ENCODE data around the gene MCEE. TPM values are rescaled to one million over a fixed set of nuclear protein-coding genes. Genes with fewer than 3 reads are reported as not detected.

Gene MCEE
- total RNA-seq, 1 donor from 2014 or later, result 11.5 TPM

DNA sequence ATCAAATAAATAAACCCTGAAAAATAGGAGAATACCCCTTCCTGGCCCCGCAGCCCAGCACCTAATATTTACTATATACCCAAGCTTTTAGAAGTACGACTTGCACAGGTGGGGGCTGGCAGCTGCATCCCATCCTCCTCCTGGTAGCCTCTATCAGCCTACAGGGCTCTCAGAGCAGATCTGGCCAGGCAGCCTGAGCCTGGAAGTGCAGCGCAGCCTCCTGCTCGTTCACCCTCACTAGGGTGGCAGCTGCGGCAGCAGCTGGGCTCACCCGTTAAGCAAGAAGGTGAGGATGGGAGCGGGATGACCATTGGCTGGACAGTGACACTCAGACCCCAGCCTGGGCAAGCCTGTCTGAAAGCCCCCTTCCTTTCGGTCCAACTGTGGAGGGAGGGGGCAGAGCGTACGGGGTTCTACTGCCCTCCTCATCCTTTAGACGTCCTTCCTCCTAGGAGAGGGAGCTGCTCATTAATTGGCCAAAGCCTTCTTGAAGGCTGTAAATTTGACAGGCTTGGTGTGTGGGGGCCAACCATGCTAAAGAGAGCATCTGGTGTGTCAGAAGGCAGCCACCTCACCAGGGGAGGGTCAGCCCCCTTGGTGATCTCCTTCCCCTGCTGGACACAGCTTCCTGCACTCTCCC lies 23.7 kb upstream of the MCEE start:
- Mint-ChIP-seq H3K4me3 (ENCODE audit: unreplicated experiment) (peak overlapping the region; percentile 76), H3K4me1 (ENCODE audit: low read depth, unreplicated experiment) (peaks cover 50% of the 10 kb centered on the region), H3K27ac (ENCODE audit: unreplicated experiment) (peak overlapping the region; percentile 97), H3K36me3 (ENCODE audit: unreplicated experiment) (no peaks in the 10 kb centered on the region), H3K27me3 (ENCODE audit: unreplicated experiment) (peaks cover 18% of the 10 kb centered on the region), H3K9me3 (ENCODE audit: unreplicated experiment) (peaks cover 27% of the 10 kb centered on the region)
- TF ChIP-seq, protein P1, sequence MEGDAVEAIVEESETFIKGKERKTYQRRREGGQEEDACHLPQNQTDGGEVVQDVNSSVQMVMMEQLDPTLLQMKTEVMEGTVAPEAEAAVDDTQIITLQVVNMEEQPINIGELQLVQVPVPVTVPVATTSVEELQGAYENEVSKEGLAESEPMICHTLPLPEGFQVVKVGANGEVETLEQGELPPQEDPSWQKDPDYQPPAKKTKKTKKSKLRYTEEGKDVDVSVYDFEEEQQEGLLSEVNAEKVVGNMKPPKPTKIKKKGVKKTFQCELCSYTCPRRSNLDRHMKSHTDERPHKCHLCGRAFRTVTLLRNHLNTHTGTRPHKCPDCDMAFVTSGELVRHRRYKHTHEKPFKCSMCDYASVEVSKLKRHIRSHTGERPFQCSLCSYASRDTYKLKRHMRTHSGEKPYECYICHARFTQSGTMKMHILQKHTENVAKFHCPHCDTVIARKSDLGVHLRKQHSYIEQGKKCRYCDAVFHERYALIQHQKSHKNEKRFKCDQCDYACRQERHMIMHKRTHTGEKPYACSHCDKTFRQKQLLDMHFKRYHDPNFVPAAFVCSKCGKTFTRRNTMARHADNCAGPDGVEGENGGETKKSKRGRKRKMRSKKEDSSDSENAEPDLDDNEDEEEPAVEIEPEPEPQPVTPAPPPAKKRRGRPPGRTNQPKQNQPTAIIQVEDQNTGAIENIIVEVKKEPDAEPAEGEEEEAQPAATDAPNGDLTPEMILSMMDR (IDR thresholded peaks at IDR 0.05; ENCODE audit: partially characterized antibody, unreplicated experiment), result no peak
- peak; percentile 78 for DNase-seq

DNA sequence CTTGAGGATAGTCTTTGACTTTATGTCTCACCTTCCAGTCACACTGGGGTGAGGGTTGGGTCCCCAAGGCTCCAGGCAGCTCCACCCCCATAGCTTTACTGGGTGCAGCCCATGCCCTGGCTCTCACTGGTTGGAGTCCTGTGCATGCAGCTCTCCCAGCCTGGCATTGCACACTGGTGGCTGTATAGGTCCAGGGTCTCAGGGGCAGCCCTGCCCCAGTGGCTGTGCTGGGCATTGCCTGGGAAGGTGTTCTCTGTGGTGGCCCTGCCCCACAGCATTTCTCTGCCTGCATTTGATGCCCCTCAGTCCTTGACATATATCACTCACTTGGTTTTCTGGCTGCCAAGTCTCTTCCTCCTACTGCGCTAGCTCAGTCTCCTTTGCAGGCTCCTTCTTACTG lies 21.6 kb upstream of the MCEE start:
- H3K4me3 Mint-ChIP-seq (ENCODE audit: unreplicated experiment), result no peak overlapping the region
- peak overlapping the region; percentile 97 for H3K27ac Mint-ChIP-seq (ENCODE audit: unreplicated experiment)
- H3K4me1 Mint-ChIP-seq (ENCODE audit: low read depth, unreplicated experiment), result peaks cover 39% of the 10 kb centered on the region
- H3K36me3 Mint-ChIP-seq (ENCODE audit: unreplicated experiment), result no peaks in the 10 kb centered on the region
- DNase-seq, result no peak
- H3K9me3 Mint-ChIP-seq (ENCODE audit: unreplicated experiment), result peaks cover 20% of the 10 kb centered on the region
- peaks cover 15% of the 10 kb centered on the region for H3K27me3 Mint-ChIP-seq (ENCODE audit: unreplicated experiment)
- TF ChIP-seq, protein P1 (IDR thresholded peaks at IDR 0.05; ENCODE audit: partially characterized antibody, unreplicated experiment), result no peak

DNA sequence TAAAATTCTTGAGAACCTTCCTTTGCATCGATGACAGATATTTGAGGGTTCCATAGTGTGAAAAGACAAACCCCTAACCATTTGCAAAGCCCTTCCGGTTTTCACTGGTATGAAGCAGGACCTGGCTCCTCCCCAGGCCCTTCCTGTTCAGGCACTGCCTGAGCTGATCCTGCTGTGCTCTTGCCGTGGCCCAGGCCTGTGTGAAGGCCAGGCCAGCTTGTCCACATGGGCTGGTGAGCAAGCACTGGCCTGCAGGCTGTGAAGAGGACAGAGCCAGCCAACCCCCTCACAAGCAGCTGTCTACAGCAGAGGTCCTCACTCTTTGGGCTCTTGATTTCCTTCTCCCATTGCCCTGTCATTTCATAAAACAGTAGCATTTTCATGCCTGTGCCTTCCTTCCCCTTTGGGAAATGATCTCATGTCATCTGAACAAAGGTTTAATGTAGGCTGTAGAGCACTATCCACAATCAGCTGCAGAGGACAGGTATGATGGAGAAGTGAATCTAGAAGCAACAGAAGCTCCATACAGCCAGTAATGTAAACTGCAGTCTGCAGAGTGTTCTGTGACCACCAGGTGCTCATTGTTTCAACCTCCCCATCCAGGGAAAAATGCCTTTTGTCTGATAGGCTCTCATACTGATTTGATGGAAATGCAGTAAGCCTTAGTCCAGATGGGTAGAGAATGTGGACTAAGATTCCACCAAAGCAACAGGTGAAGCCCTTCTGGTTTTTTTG lies 20.2 kb upstream of the MCEE start:
- H3K36me3 Mint-ChIP-seq (ENCODE audit: unreplicated experiment), result no peaks in the 10 kb centered on the region
- TF ChIP-seq, protein P1 (IDR thresholded peaks at IDR 0.05; ENCODE audit: partially characterized antibody, unreplicated experiment), result no peak
- H3K4me1 Mint-ChIP-seq (ENCODE audit: low read depth, unreplicated experiment), result peaks cover 30% of the 10 kb centered on the region
- peaks cover 13% of the 10 kb centered on the region for H3K27me3 Mint-ChIP-seq (ENCODE audit: unreplicated experiment)
- no peak for DNase-seq
- H3K9me3 Mint-ChIP-seq (ENCODE audit: unreplicated experiment), result peaks cover 16% of the 10 kb centered on the region
- peak overlapping the region; percentile 32 for H3K4me3 Mint-ChIP-seq (ENCODE audit: unreplicated experiment)
- no peak overlapping the region for H3K27ac Mint-ChIP-seq (ENCODE audit: unreplicated experiment)

DNA sequence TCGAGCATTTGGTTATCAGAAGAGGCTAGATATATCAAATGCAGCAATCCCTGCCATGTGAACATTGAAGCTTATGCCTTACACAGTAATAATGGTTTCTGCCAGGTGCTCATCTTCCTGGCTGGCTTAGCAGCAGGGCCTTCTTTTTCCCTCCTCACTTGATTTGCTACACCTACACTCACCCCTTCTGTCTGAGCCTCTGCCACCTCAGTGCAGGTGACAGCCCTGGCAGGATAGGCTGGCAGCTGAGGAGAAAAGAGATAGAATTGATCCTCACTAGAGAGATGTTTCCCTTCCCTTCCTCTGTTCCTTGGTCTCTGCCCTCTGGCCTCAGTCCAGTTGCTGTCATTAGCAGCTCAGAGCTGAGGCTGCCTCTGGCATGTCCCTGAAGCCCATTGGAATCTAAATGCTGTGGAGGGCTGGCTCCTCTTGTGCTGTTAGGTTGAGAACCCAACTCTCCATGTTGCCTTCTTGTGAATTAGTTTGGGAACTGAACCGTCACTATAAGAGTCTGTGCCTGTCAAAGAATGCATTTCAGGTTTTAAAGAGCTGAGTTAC lies 18.6 kb upstream of the MCEE start:
- Mint-ChIP-seq H3K4me3 (ENCODE audit: unreplicated experiment) (no peak overlapping the region), H3K27ac (ENCODE audit: unreplicated experiment) (no peak overlapping the region), H3K36me3 (ENCODE audit: unreplicated experiment) (no peaks in the 10 kb centered on the region), H3K4me1 (ENCODE audit: low read depth, unreplicated experiment) (peaks cover 17% of the 10 kb centered on the region), H3K27me3 (ENCODE audit: unreplicated experiment) (peaks cover 5% of the 10 kb centered on the region), H3K9me3 (ENCODE audit: unreplicated experiment) (peaks cover 3% of the 10 kb centered on the region)
- no peak for DNase-seq
- TF ChIP-seq, protein P1 (IDR thresholded peaks at IDR 0.05; ENCODE audit: partially characterized antibody, unreplicated experiment), result no peak

DNA sequence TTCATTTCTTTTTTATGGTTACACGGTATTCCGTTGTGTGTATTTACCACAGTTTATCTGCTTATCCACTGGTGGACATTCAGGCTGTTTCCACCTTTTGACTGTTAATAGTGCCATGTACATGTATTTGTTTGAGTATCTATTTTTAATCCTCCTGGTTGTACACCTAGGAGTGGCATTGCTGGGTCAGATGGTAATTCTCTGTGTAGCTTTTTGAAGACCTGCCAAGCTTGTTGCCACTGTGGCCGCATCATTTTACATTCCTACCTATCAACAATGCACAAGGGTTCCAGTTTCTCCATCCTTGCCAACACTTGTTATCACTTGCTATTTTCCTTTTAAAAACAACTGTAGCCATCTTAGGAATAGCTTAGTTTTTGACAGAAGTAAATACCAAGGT lies 13.8 kb upstream of the MCEE start:
- H3K9me3 Mint-ChIP-seq (ENCODE audit: unreplicated experiment), result no peaks in the 10 kb centered on the region
- TF ChIP-seq, protein P1 (IDR thresholded peaks at IDR 0.05; ENCODE audit: partially characterized antibody, unreplicated experiment), result no peak
- H3K36me3 Mint-ChIP-seq (ENCODE audit: unreplicated experiment), result no peaks in the 10 kb centered on the region
- no peak overlapping the region for H3K27ac Mint-ChIP-seq (ENCODE audit: unreplicated experiment)
- H3K27me3 Mint-ChIP-seq (ENCODE audit: unreplicated experiment), result no peaks in the 10 kb centered on the region
- no peak overlapping the region for H3K4me3 Mint-ChIP-seq (ENCODE audit: unreplicated experiment)
- DNase-seq, result no peak
- no peaks in the 10 kb centered on the region for H3K4me1 Mint-ChIP-seq (ENCODE audit: low read depth, unreplicated experiment)
